ENCODE data around the gene GABARAP. TPM values are rescaled to one million over a fixed set of nuclear protein-coding genes. Genes with fewer than 3 reads are reported as not detected.

GABARAP gene
- total and polyA plus RNA-seq, 10 of the 15 experiments (the other 5 are each of a cell fraction or from before 2014, with no cell fraction given) = 134 to 613 (median 285) TPM

GRCh38 chr17:7280519-7281073 is 38.3 kb upstream of the GABARAP start (continued):
- peak; percentile 90 for TF ChIP-seq RAD21 (IDR thresholded peaks at IDR 0.05; ENCODE audit: insufficient read depth, low read depth, low read length)
- no peak for TF ChIP-seq CBX3 (IDR thresholded peaks at IDR 0.05; ENCODE audit: borderline replicate concordance, low read depth)
- TF ChIP-seq MXI1 (IDR thresholded peaks at IDR 0.05; ENCODE audit: low read depth, low read length) = no peak
- 0 out of 2 replicates have a peak, but pooled peaks have one; percentile 32 for TF ChIP-seq TCF12 (IDR thresholded peaks at IDR 0.05; ENCODE audit: low read depth, low read length)
- TF ChIP-seq MTA2 (IDR thresholded peaks at IDR 0.05; ENCODE audit: low read depth) = no peak
- TF ChIP-seq FOXM1 (IDR thresholded peaks at IDR 0.05; ENCODE audit: low read depth, low read length) = no peak
- TF ChIP-seq HDAC6 (IDR thresholded peaks at IDR 0.05; ENCODE audit: unreplicated experiment) = peak; percentile 18
- TF ChIP-seq SREBF1 (IDR thresholded peaks at IDR 0.05; ENCODE audit: low read length) = no peak
- TF ChIP-seq TARDBP (IDR thresholded peaks at IDR 0.05; ENCODE audit: borderline replicate concordance) = no peak
- no peak for TF ChIP-seq PML (IDR thresholded peaks at IDR 0.05; ENCODE audit: low read length)
- TF ChIP-seq CHD2 (IDR thresholded peaks at IDR 0.05; ENCODE audit: borderline replicate concordance, low read depth, low read length) = no peak
- no peak for TF ChIP-seq SMAD5 (IDR thresholded peaks at IDR 0.05; ENCODE audit: low read depth)
- no peak for TF ChIP-seq ZNF217 (IDR thresholded peaks at IDR 0.05)
- peak; percentile 70 for TF ChIP-seq ZNF207 (IDR thresholded peaks at IDR 0.05; ENCODE audit: borderline replicate concordance)
- TF ChIP-seq IKZF2 (IDR thresholded peaks at IDR 0.05) = peak in 1 of 2 experiments; percentile 45; a peak in 2 of 4 replicates
- TF ChIP-seq SP1 (IDR thresholded peaks at IDR 0.05; ENCODE audit: low read depth, low read length) = peak; percentile 57
- no peak; the same call in 1 of the 2 replicates for TF ChIP-seq GATAD2B (conservative IDR thresholded peaks at IDR 0.05; ENCODE audit: low read depth)
- TF ChIP-seq RELA (IDR thresholded peaks at IDR 0.05; ENCODE audit: borderline replicate concordance, partially characterized antibody) = peak; percentile 33
- TF ChIP-seq ZNF592 (IDR thresholded peaks at IDR 0.05) = no peak
- no peak for TF ChIP-seq TBL1XR1 (IDR thresholded peaks at IDR 0.05; ENCODE audit: low read depth, low read length)
- no peak for TF ChIP-seq PAX8 (IDR thresholded peaks at IDR 0.05)
- peak; percentile 68 for TF ChIP-seq NR2F1 (conservative IDR thresholded peaks at IDR 0.05)
- no peak for TF ChIP-seq E2F8 (IDR thresholded peaks at IDR 0.05; ENCODE audit: low read depth, partially characterized antibody)
- TF ChIP-seq IKZF1 (conservative IDR thresholded peaks at IDR 0.05) = peak; percentile 54
- TF ChIP-seq EED (IDR thresholded peaks at IDR 0.05; ENCODE audit: low read depth) = no peak
- TF ChIP-seq NFYB (IDR thresholded peaks at IDR 0.05; ENCODE audit: insufficient read depth, low read depth, low read length) = no peak
- TF ChIP-seq CBX5 (IDR thresholded peaks at IDR 0.05; ENCODE audit: low read depth) = no peak
- peak; percentile 57; the same call in 1 of the 2 replicates for TF ChIP-seq IRF4 (IDR thresholded peaks at IDR 0.05; ENCODE audit: low read depth, low read length)

Measured in GM12878 (cell line).